SU-DHL-6 (cell line): ENCODE results near the gene SMKR1.

Experiments used
- CTCF ChIP-seq: fragments of 200-600 bp; sonication (generic); IDR thresholded peaks from one replicate; pipeline ENCODE4 v1.5.1; 2017; ENCODE audit warnings: antibody characterized with exemption, mild to moderate bottlenecking, low read length, moderate library complexity; ENCODE audit not compliant: insufficient read depth, poor library complexity, severe bottlenecking
- EZH2phosphoT487 ChIP-seq: fragments of 200-600 bp; sonication (generic), shearing (Covaris generic); conservative IDR thresholded peaks from 2 replicates; pipeline ENCODE4 v1.6.1; 2018; ENCODE audit warnings: mild to moderate bottlenecking, antibody characterized with exemption, low read length, moderate library complexity, mixed read lengths

- TF ChIP-seq CTCF: no peak
- TF ChIP-seq EZH2phosphoT487: no peak
Observed at GRCh38 chr7:129492391-129492790, 9.9 kb upstream of the SMKR1 start.
